Motor neuron (in vitro differentiated cells): Measurements from ENCODE around the gene GRIN3A. TPM values are rescaled to one million over a fixed set of nuclear protein-coding genes. Genes with fewer than 3 reads are reported as not detected.
"Not testable (repeated sequence)": the region's sequence is repeated elsewhere in the genome, so short reads cannot be mapped to it uniquely, and the experiment has no call there.

Experiments
- ATAC-seq, 8 experiments: fragments of 200-7000 bp; cut with Tn5 transposase; replicated peaks in 6 of 8; 2 replicates each; pipeline ENCODE4 v1.8.0; 2021; ENCODE audit warnings: mild to moderate bottlenecking in 8 of 8, moderate library complexity in 8 of 8
- H3K27ac ChIP-seq, 2 donors: fragments of 250-450 bp; sonication (Bioruptor Pico); 2 replicates each; pipeline ENCODE4 v1.9.0; 2021; ENCODE audit warnings: antibody characterized with exemption in 2 of 2, mild to moderate bottlenecking in 2 of 2, moderate library complexity in 1 of 2
- H3K4me1 ChIP-seq, 2 donors: fragments of 250-450 bp; sonication (Bioruptor Pico); replicated peaks in 1 of 2; 2 replicates each; pipeline ENCODE4 v1.6.1; 2021; ENCODE audit warnings: antibody characterized with exemption in 2 of 2, mild to moderate bottlenecking in 2 of 2, moderate library complexity in 1 of 2
- H3K4me3 ChIP-seq, 5 donors: fragments of 250-450 bp; sonication (Bioruptor Pico); 2 replicates each; pipeline ENCODE4 v1.9.0; 2021; ENCODE audit warnings: antibody characterized with exemption in 5 of 5, mild to moderate bottlenecking in 5 of 5, moderate library complexity in 4 of 5
- WGBS, 10 experiments: fragments of 450-650 bp; shearing (Covaris generic); methylation state at CpG; one replicate each; pipeline ENCODE4 v1.0.0; 2022; 5-methylcytosine and 5-hydroxymethylcytosine counted together
- in situ Hi-C, 9 experiments: fragments of 400-800 bp; cut with MboI; loops; one replicate each; pipeline ENCODE4 v1.15.0; 2021; ENCODE audit warnings: low sequenced_read_pairs in 9 of 9, low pct_unique_long_range_greater_than_20kb in 2 of 9; ENCODE audit not compliant: unreplicated experiment in 9 of 9
- total RNA-seq, 8 experiments: library from RNA; unstranded; fragments of 300-600 nt; gene quantifications; 2 replicates each; pipeline versions ENCODE4 v1.2.3 to v1.2.4, GENCODE V29; 2022

The GRIN3A gene
- total RNA-seq, 8 experiments from 2014 or later, result 0.36 to 7.3 (median 1.00) TPM

GRCh38 chr9:101620452-101620851 lies 118.0 kb downstream of the GRIN3A start:
- in situ Hi-C loops, result loop anchor here in 1 of 9 experiments (25.0 kb wide), 1 partner anchor 92 kb away; no protein-coding TSS in a partner anchor
- no peak for ATAC-seq
- WGBS, 10 experiments, result 20 to 100% (median 65%) methylated on average over 1 of the region's 1 CpG; no CpG with 5 or more reads in 2 of the 10 experiments

GRCh38 chr9:101618698-101619097 lies 119.7 kb downstream of the GRIN3A start:
- no peak for ATAC-seq
- Histone ChIP-seq H3K4me1 (no peaks in the 10 kb centered on the region), H3K27ac (no peak overlapping the region), H3K4me3 (no peak overlapping the region)
- in situ Hi-C loops, result loop anchor here in 1 of 9 experiments (25.0 kb wide), 1 partner anchor 94 kb away; no protein-coding TSS in a partner anchor

More at GRCh38 chr9:101620452-101620851, 118.0 kb downstream of the GRIN3A start:
- Histone ChIP-seq H3K27ac (no peak overlapping the region), H3K4me1 (no peaks in the 10 kb centered on the region), H3K4me3 (no peak overlapping the region)

DNA sequence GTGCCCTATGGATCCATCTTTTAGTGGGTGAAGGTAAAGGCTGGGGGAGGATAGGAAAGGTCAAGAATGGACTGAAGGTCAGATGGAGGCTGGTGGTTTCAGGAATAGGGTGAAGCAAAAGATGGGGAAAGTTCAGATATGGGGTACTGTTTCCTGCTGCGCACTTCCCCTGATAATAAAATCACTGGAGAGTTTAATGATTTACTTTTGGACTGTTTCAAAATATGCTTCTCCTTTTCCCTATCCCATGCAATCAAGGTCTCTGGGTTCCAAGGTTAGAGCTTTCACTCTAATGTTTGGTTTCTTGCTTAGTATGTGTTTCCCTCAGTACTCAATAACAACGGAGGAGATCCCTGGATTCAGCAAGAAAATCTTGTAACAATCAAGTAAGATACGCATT lies 132.9 kb downstream of the GRIN3A start:
- H3K27ac ChIP-seq, result no peak overlapping the region
- no peak overlapping the region for H3K4me3 ChIP-seq
- ATAC-seq, result no peak
- whole genome bisulfite sequencing, 10 experiments, result 30 to 100% (median 88%) methylated on average over 1 to 3 of the region's 3 CpGs; no CpG with 5 or more reads in 1 of the 10 experiments
- no peaks in the 10 kb centered on the region for H3K4me1 ChIP-seq
- in situ Hi-C loops, result loop anchor here in 1 of 9 experiments (10.0 to 25.0 kb wide), 2 partner anchors 107 to 279 kb away; no protein-coding TSS in a partner anchor

GRCh38 chr9:101604296-101604695 lies 134.2 kb downstream of the GRIN3A start:
- 6 to 91% (median 60%) methylated on average over 1 to 2 of the region's 2 CpGs; no CpG with 5 or more reads in 1 of the 10 experiments for WGBS, 10 experiments
- Histone ChIP-seq H3K4me1 (no peaks in the 10 kb centered on the region), H3K27ac (no peak overlapping the region), H3K4me3 (no peak overlapping the region)
- in situ Hi-C loops, result loop anchor here in 1 of 9 experiments (10.0 to 25.0 kb wide), 2 partner anchors 108 to 281 kb away; no protein-coding TSS in a partner anchor
- no peak for ATAC-seq

DNA sequence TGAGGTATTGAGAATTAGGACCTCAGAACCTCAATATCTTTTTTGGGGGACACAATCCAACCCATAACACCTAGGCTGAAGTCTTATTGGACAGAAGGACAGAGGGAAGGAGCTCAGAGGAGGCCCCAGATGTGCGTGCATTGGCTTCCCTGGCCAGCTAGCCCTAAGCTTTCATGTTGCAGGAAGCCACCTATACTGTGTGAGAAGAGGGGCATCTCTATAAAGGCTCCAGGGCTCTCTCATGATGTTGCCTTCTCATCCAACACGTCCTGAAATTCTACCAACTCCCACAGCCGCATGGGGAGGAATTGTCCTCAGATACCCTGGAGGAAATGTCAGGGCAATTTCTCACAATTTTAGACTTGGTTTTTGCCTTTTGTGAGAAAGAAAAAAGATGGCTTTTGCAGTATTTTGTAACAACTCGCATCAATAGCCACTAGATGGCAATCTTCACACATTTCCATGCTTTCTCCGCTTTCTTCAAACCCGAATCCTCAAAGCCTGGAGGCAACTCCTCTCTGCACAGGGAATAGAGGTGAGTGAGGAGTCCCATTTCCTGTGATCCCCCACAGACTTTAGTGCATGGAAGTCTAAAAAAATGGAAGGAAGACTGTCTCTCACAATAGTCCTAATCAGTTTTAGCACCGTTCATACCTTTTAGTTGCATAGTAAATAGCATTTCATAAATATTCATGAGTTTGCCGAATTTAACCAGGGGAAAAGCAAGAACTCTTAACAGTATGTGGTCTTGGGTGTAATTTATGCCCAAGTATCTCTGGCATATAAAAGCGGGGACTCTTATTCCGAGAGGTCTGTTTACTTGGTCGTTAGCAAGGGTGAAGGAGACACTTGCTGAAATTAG lies 136.3 kb downstream of the GRIN3A start:
- peak; percentile 49 to 90 (median 69) for ATAC-seq
- WGBS, 10 experiments, result 0 to 39% (median 31%) methylated on average over 2 to 10 of the region's 11 CpGs; no CpG with 5 or more reads in 1 of the 10 experiments
- Histone ChIP-seq H3K27ac (no peak overlapping the region), H3K4me1 (no peaks in the 10 kb centered on the region), H3K4me3 (no peak overlapping the region)
- in situ Hi-C loops, result loop anchor here in 1 of 9 experiments (10.0 to 25.0 kb wide), 2 partner anchors 110 to 283 kb away; no protein-coding TSS in a partner anchor

- peaks cover 0 to 13% of the 10 kb centered on the region in 2 donors for H3K4me1 ChIP-seq
- ATAC-seq, result no peak
- WGBS, 10 experiments, result 100% methylated on average over 1 to 2 of the region's 19 CpGs; no CpG with 5 or more reads in 8 of the 10 experiments
- H3K27ac ChIP-seq, result no peak within 1 kb of the TSS
- in situ Hi-C loops, result no loop called here
- H3K4me3 ChIP-seq, result no peak within 1 kb of the TSS
Observed at GRCh38 chr9:101594796-101595195, 143.7 kb downstream of the GRIN3A start, which contains the start of gene PPP3R2. PPP3R2 (minus strand) TSS chr9:101594969; CDS start chr9:101594921, 48 bp downstream.

GRCh38 chr9:101593345-101593744 lies 145.1 kb downstream of the GRIN3A start:
- in situ Hi-C loops, result no loop called here
- Histone ChIP-seq H3K4me1 (peaks cover 0 to 14% of the 10 kb centered on the region in 2 donors), H3K27ac (no peak overlapping the region), H3K4me3 (no peak overlapping the region)
- WGBS, 10 experiments, result 29 to 100% (median 100%) methylated on average over 1 to 2 of the region's 2 CpGs; no CpG with 5 or more reads in 3 of the 10 experiments
- ATAC-seq, result no peak

GRCh38 chr9:101592788-101593187 lies 145.7 kb downstream of the GRIN3A start:
- Histone ChIP-seq H3K4me1 (peaks cover 0 to 20% of the 10 kb centered on the region in 2 donors), H3K27ac (no peak overlapping the region), H3K4me3 (no peak overlapping the region)
- in situ Hi-C loops, result no loop called here
- no peak for ATAC-seq

GRCh38 chr9:101591787-101592446 lies 146.5 kb downstream of the GRIN3A start:
- peaks cover 0 to 22% of the 10 kb centered on the region in 2 donors for H3K4me1 ChIP-seq
- peak in 4 of 8 experiments; percentile 44 to 86 (median 77) for ATAC-seq
- in situ Hi-C loops, result no loop called here
- H3K27ac ChIP-seq, result no peak overlapping the region
- no peak overlapping the region for H3K4me3 ChIP-seq

DNA sequence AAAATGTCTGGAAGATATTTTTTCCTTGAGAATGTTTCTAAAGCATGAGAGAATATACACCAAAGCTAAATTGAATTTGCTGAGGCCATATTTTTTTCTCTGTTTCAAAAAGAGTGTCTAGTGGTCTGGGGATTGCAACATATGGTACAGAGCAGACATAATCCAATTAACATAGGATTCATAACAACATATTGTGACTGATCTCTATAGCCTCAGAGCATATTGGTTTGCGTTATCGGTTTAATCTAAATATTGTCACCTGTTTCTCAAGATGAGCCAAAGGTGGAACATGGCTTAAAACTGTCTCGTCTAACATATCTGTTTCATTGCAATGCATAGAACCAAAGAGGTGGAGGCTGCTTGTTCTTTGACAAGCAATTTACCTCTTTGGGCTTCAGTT lies 147.5 kb downstream of the GRIN3A start:
- in situ Hi-C loops, result no loop called here
- ATAC-seq, result no peak
- WGBS, 10 experiments, result 60 to 100% (median 89%) methylated on average over 2 to 3 of the region's 3 CpGs; no CpG with 5 or more reads in 1 of the 10 experiments
- Histone ChIP-seq H3K4me1 (peaks cover 0 to 22% of the 10 kb centered on the region in 2 donors), H3K27ac (no peak overlapping the region), H3K4me3 (no peak overlapping the region)

GRCh38 chr9:101590074-101590473 lies 148.4 kb downstream of the GRIN3A start:
- WGBS, 10 experiments, result 50 to 100% (median 85%) methylated on average over 2 to 6 of the region's 6 CpGs
- in situ Hi-C loops, H3K4me3 ChIP-seq, H3K27ac ChIP-seq: not testable (repeated sequence)
- peak in 7 of 8 experiments; percentile 25 to 81 (median 50) for ATAC-seq
- H3K4me1 ChIP-seq, result peaks cover 0 to 22% of the 10 kb centered on the region in 2 donors

GRCh38 chr9:101587332-101588043 lies 151.0 kb downstream of the GRIN3A start:
- WGBS, 10 experiments, result 0 to 100% (median 78%) methylated on average over 1 to 4 of the region's 4 CpGs; no CpG with 5 or more reads in 1 of the 10 experiments
- ATAC-seq, result peak in 5 of 8 experiments; percentile 29 to 79 (median 54)
- Histone ChIP-seq H3K4me3 (no peak overlapping the region), H3K4me1 (peaks cover 9 to 36% of the 10 kb centered on the region in 2 donors), H3K27ac (no peak overlapping the region)
- in situ Hi-C loops, result no loop called here
